K562 (cell line): ENCODE results near the gene C19orf44. TPM values are rescaled to one million over a fixed set of nuclear protein-coding genes. Genes with fewer than 3 reads are reported as not detected.
A peak's percentile ranks its signal among the peaks of the same experiment; 100 is the strongest.

Experiments used
- BHLHE40 ChIP-seq: IDR thresholded peaks from 2 replicates; pipeline ENCODE4 v1.6.1; 2011; ENCODE audit warnings: low read length, improper control_type of control experiment
- CEBPB ChIP-seq: fragments of 450-650 bp; IDR thresholded peaks from 2 replicates; pipeline ENCODE4 v1.6.1; 2016; ENCODE audit warnings: missing genetic modification characterization, missing compliant biosample characterization
- COPS2 ChIP-seq: fragments of 450-650 bp; conservative IDR thresholded peaks from 2 replicates; pipeline ENCODE4 v1.6.1; 2016; ENCODE audit warnings: mild to moderate bottlenecking, moderate library complexity
- DLX4 ChIP-seq: fragments of 250-450 bp; sonication (Bioruptor Pico); IDR thresholded peaks from 2 replicates; pipeline ENCODE4 v1.6.1; 2021; ENCODE audit warnings: mild to moderate bottlenecking
- DPF2 ChIP-seq: fragments of 450-650 bp; IDR thresholded peaks from 2 replicates; pipeline ENCODE4 v1.6.1; 2016
- MIER1 ChIP-seq: fragments of 450-650 bp; IDR thresholded peaks from 2 replicates; pipeline ENCODE4 v1.6.1; 2016; ENCODE audit warnings: antibody characterized with exemption, mild to moderate bottlenecking, low read depth
- MYNN ChIP-seq, 2 experiments: sonication (generic); formaldehyde crosslinking in 1 of 2; IDR thresholded peaks; 2 replicates each; pipeline versions ENCODE4 v1.5.0 to v1.6.1; 2016 to 2020; ENCODE audit warnings: antibody characterized with exemption in 1 of 2, missing genetic modification reagents in 1 of 2
- NFATC3 ChIP-seq: fragments of 450-650 bp; IDR thresholded peaks from 2 replicates; pipeline ENCODE4 v1.6.1; 2017; ENCODE audit warnings: mild to moderate bottlenecking
- POLR3A ChIP-seq: IDR thresholded peaks from 2 replicates; pipeline ENCODE4 v1.6.1; 2011; ENCODE audit warnings: borderline replicate concordance, mild to moderate bottlenecking, moderate library complexity; ENCODE audit not compliant: insufficient read length, insufficient read depth; ENCODE audit errors: extremely low read depth
- TCFL5 ChIP-seq: fragments of 250-450 bp; sonication (Bioruptor Pico); conservative IDR thresholded peaks from 2 replicates; pipeline ENCODE4 v1.6.1; 2021; ENCODE audit warnings: mild to moderate bottlenecking, moderate library complexity, matching md5 sums
- TRIM24 ChIP-seq, 2 experiments: fragments of 450-650 bp; IDR thresholded peaks; 2 replicates each; pipeline ENCODE4 v1.6.1; 2016
- ZNF124 ChIP-seq: sonication (generic); formaldehyde crosslinking; IDR thresholded peaks from 2 replicates; pipeline ENCODE4 v1.8.1; 2022; ENCODE audit warnings: missing genetic modification reagents
- ZNF354B ChIP-seq: fragments of 250-450 bp; sonication (Bioruptor Pico); IDR thresholded peaks from 2 replicates; pipeline ENCODE4 v1.4.0; 2020
- ZNF407 ChIP-seq: fragments of 450-650 bp; IDR thresholded peaks from 2 replicates; pipeline ENCODE4 v1.6.1; 2016; ENCODE audit warnings: low read depth
- ZNF444 ChIP-seq: fragments of 250-450 bp; sonication (Bioruptor Pico); IDR thresholded peaks from 2 replicates; pipeline ENCODE4 v1.4.0; 2020; ENCODE audit warnings: mild to moderate bottlenecking, moderate library complexity
- ZNF609 ChIP-seq: sonication (generic); formaldehyde crosslinking; IDR thresholded peaks from 2 replicates; pipeline ENCODE4 v1.8.1; 2023; ENCODE audit warnings: missing genetic modification reagents, mild to moderate bottlenecking, borderline replicate concordance
- ZNF695 ChIP-seq: fragments of 450-650 bp; formaldehyde crosslinking; IDR thresholded peaks from 2 replicates; pipeline ENCODE4 v1.4.0; 2020; ENCODE audit warnings: mild to moderate bottlenecking, moderate library complexity
- polyA plus RNA-seq, 8 experiments: library from polyadenylated mRNA; depleted of rRNA in 4 of 8; stranded (reverse) in 5 of 8; unstranded in 3 of 8; fragments of >200 nt; fragmentation: Nextera tagmentation in 2 of 8; fragmentation: Illumina TruSeq in 1 of 8; extraction: Ambion mirVana in 2 of 8; extraction: Trizol in 1 of 8; gene quantifications; 2 replicates each; pipeline versions ENCODE4 v1.2.1 to v1.2.3, GENCODE V29; 2011 to 2014; ENCODE audit warnings: inconsistent platforms in 1 of 8, missing spikeins in 1 of 8
- total RNA-seq, 7 experiments: library from RNA; depleted of rRNA in 6 of 7; stranded (reverse); fragments of >200 nt in 6 of 7; fragmentation: Illumina TruSeq in 2 of 7; extraction: Trizol in 2 of 7; gene quantifications; 2 replicates each; pipeline versions ENCODE4 v1.2.1 to v1.2.3, GENCODE V29; 2011 to 2021; ENCODE audit warnings: low replicate concordance in 1 of 7

C19orf44 gene
- total and polyA plus RNA-seq, 9 of the 15 experiments (the other 6 are each of a cell fraction or from before 2014, with no cell fraction given): 0.41 to 7.7 (median 3.5) TPM

GRCh38 chr19:16446724-16447368 is 49.3 kb upstream of the C19orf44 start (continued):
- no peak for TF ChIP-seq ZNF407
- no peak for TF ChIP-seq ZNF695 (CRISPR knock-in tag)
- no peak for TF ChIP-seq TCFL5
- no peak for TF ChIP-seq MIER1
- peak; percentile 92 for TF ChIP-seq BHLHE40
- no peak for TF ChIP-seq ZNF609
- TF ChIP-seq CEBPB: peak; percentile 99
- TF ChIP-seq ZNF354B: no peak
- no peak for TF ChIP-seq COPS2
- TF ChIP-seq DLX4 (CRISPR knock-in tag): no peak
- TF ChIP-seq DPF2: peak; percentile 47; the same call in 1 of the 2 replicates
- TF ChIP-seq TRIM24 (IDR thresholded peaks at IDR 0.05): no peak
- no peak for TF ChIP-seq ZNF444 (CRISPR knock-in tag)
- TF ChIP-seq POLR3A: no peak
- TF ChIP-seq ZNF124 (CRISPR knock-in tag): no peak
- TF ChIP-seq NFATC3: no peak
- TF ChIP-seq MYNN (IDR thresholded peaks at IDR 0.05): no peak
- no peak for TF ChIP-seq MYNN (CRISPR knock-in tag; IDR thresholded peaks at IDR 0.05)
